HepG2 (cell line): ENCODE results near the gene SEC16A. TPM values are rescaled to one million over a fixed set of nuclear protein-coding genes. Genes with fewer than 3 reads are reported as not detected.

Source experiments
- ARNT2 ChIP-seq: sonication (generic); formaldehyde crosslinking; IDR thresholded peaks from 2 replicates; pipeline ENCODE4 v1.8.0; 2022; ENCODE audit warnings: mild to moderate bottlenecking, low read depth, missing genetic modification reagents, moderate library complexity
- ASH2L ChIP-seq: fragments of 300-600, 200-600 bp; sonication (generic); IDR thresholded peaks from 2 replicates; pipeline ENCODE4 v1.7.0; 2017; ENCODE audit warnings: low read depth, mild to moderate bottlenecking, moderate library complexity, mixed read lengths, low read length; ENCODE audit not compliant: insufficient read length
- NFKB2 ChIP-seq: sonication (generic); formaldehyde crosslinking; IDR thresholded peaks from 2 replicates; pipeline ENCODE4 v1.4.0; 2020; ENCODE audit warnings: missing genetic modification reagents, borderline replicate concordance
- PBX3 ChIP-seq: sonication (generic); formaldehyde crosslinking; IDR thresholded peaks from 2 replicates; pipeline ENCODE4 v1.8.1; 2023; ENCODE audit warnings: missing genetic modification reagents, inconsistent platforms, borderline replicate concordance
- SIX1 ChIP-seq: sonication (generic); formaldehyde crosslinking; IDR thresholded peaks from 2 replicates; pipeline ENCODE4 v1.4.0; 2020; ENCODE audit warnings: missing genetic modification reagents, borderline replicate concordance
- ZNF383 ChIP-seq: sonication (generic); formaldehyde crosslinking; IDR thresholded peaks from 2 replicates; pipeline ENCODE4 v1.4.0; 2020; ENCODE audit warnings: missing genetic modification reagents, mild to moderate bottlenecking, borderline replicate concordance
- ZNF407 ChIP-seq: sonication (generic); formaldehyde crosslinking; IDR thresholded peaks from one replicate; pipeline ENCODE4 v1.5.1; 2020; ENCODE audit warnings: mild to moderate bottlenecking, missing genetic modification reagents; ENCODE audit errors: not compliant biosample characterization
- polyA plus RNA-seq, 8 experiments: library from polyadenylated mRNA; depleted of rRNA in 3 of 8; stranded (reverse) in 7 of 8; unstranded in 1 of 8; fragments of >200 nt; fragmentation: Illumina TruSeq in 4 of 8; extraction: Trizol in 4 of 8; gene quantifications; 2 replicates each; pipeline versions ENCODE4 v1.2.1 to v1.2.3, GENCODE V29; 2011 to 2016; ENCODE audit warnings: low read depth in 4 of 8, missing spikeins in 1 of 8, mixed read lengths in 1 of 8; ENCODE audit not compliant: insufficient read depth in 1 of 8
- total RNA-seq, 5 experiments: library from RNA; depleted of rRNA; stranded (reverse); fragments of >200 nt; fragmentation: Illumina TruSeq; extraction: Trizol; gene quantifications; 2 replicates each; pipeline ENCODE4 v1.2.3, GENCODE V29; 2016; ENCODE audit warnings: low read depth in 1 of 5
- TF ChIP-seq, protein P1 (sequence below): fragments of 450-650 bp; IDR thresholded peaks from 2 replicates; pipeline ENCODE4 v1.6.1; 2017
- TF ChIP-seq, protein P2 (sequence below): sonication (generic); formaldehyde crosslinking; conservative IDR thresholded peaks from 2 replicates; pipeline ENCODE4 v1.4.0; 2020; ENCODE audit warnings: missing genetic modification reagents
- TF ChIP-seq, protein P3 (sequence below): sonication (generic); formaldehyde crosslinking; IDR thresholded peaks from 2 replicates; pipeline ENCODE4 v1.4.0; 2020; ENCODE audit warnings: missing genetic modification reagents

Gene SEC16A
- total and polyA plus RNA-seq, 2 of the 13 experiments (the other 11 are each of a cell fraction or from before 2014, with no cell fraction given), result 15.9 to 18.9 TPM

DNA sequence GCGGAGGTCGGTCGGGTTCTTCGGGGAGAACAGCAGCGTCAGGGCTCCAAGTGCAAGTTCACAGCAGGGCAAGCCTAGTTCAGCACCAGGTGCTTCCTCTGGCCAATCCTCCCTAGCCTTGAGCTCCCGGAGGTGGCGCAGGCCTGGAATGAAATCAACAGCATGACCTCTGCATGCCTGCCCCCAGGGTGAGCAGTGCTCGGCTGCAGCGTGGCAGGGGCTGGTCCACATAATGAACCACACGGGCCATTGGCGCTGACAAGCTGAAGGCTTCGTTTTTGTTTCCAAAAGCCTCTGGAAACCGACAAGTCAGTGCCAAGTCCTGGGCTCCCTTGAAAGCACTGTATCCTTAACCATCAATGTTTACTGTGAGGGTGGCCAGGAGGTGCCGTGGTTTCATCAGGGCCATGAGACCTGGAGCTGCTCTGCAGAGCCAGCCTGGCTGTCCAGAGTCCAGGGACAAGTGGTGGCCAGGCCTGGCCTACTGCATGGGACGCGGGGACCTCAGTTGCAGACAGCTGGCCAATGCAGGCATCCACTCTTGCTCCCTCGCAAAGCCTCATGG, 41.1 kb downstream of the SEC16A start (continued):
- TF ChIP-seq ZNF383 (CRISPR knock-in tag), result no peak
- TF ChIP-seq, protein P1, sequence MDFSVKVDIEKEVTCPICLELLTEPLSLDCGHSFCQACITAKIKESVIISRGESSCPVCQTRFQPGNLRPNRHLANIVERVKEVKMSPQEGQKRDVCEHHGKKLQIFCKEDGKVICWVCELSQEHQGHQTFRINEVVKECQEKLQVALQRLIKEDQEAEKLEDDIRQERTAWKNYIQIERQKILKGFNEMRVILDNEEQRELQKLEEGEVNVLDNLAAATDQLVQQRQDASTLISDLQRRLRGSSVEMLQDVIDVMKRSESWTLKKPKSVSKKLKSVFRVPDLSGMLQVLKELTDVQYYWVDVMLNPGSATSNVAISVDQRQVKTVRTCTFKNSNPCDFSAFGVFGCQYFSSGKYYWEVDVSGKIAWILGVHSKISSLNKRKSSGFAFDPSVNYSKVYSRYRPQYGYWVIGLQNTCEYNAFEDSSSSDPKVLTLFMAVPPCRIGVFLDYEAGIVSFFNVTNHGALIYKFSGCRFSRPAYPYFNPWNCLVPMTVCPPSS, result no peak
- TF ChIP-seq ZNF407 (CRISPR knock-in tag), result peak; percentile 38
- no peak for TF ChIP-seq PBX3 (CRISPR knock-in tag)
- TF ChIP-seq, protein P2, sequence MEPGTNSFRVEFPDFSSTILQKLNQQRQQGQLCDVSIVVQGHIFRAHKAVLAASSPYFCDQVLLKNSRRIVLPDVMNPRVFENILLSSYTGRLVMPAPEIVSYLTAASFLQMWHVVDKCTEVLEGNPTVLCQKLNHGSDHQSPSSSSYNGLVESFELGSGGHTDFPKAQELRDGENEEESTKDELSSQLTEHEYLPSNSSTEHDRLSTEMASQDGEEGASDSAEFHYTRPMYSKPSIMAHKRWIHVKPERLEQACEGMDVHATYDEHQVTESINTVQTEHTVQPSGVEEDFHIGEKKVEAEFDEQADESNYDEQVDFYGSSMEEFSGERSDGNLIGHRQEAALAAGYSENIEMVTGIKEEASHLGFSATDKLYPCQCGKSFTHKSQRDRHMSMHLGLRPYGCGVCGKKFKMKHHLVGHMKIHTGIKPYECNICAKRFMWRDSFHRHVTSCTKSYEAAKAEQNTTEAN (CRISPR knock-in tag), result no peak
- no peak for TF ChIP-seq NFKB2 (CRISPR knock-in tag)
- TF ChIP-seq ASH2L, result no peak
- TF ChIP-seq, protein P3, sequence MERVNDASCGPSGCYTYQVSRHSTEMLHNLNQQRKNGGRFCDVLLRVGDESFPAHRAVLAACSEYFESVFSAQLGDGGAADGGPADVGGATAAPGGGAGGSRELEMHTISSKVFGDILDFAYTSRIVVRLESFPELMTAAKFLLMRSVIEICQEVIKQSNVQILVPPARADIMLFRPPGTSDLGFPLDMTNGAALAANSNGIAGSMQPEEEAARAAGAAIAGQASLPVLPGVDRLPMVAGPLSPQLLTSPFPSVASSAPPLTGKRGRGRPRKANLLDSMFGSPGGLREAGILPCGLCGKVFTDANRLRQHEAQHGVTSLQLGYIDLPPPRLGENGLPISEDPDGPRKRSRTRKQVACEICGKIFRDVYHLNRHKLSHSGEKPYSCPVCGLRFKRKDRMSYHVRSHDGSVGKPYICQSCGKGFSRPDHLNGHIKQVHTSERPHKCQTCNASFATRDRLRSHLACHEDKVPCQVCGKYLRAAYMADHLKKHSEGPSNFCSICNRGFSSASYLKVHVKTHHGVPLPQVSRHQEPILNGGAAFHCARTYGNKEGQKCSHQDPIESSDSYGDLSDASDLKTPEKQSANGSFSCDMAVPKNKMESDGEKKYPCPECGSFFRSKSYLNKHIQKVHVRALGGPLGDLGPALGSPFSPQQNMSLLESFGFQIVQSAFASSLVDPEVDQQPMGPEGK (CRISPR knock-in tag), result no peak
- TF ChIP-seq SIX1, result no peak
- TF ChIP-seq ARNT2 (CRISPR knock-in tag), result peak; percentile 46; the same call in 1 of the 2 replicates
